ENCODE data around the gene RABIF. TPM values are rescaled to one million over a fixed set of nuclear protein-coding genes. Genes with fewer than 3 reads are reported as not detected.
"Not testable (repeated sequence)": the region's sequence is repeated elsewhere in the genome, so short reads cannot be mapped to it uniquely, and the experiment has no call there.

RABIF gene
- total RNA-seq, 1 donor from 2014 or later = 3.9 TPM

GRCh38 chr1:202908998-202909397 lies 20.0 kb upstream of the RABIF start:
- Histone ChIP-seq H3K4me3 (ENCODE audit: low read depth, low read length) (no peak overlapping the region), H3K27me3 (ENCODE audit: control insufficient read depth, insufficient read depth, low read length) (no peaks in the 10 kb centered on the region), H3K36me3 (ENCODE audit: control insufficient read depth, insufficient read depth, low read length) (peaks cover 15% of the 10 kb centered on the region)
- FAIRE-seq = no peak
- TF ChIP-seq CTCF (IDR thresholded peaks at IDR 0.05; ENCODE audit: insufficient read depth, low read length, severe bottlenecking) = no peak
- DNase-seq (ENCODE audit: low read depth) = no peak

GRCh38 chr1:202905331-202905730 lies 16.4 kb upstream of the RABIF start:
- peaks cover 16% of the 10 kb centered on the region for H3K36me3 ChIP-seq (ENCODE audit: control insufficient read depth, insufficient read depth, low read length)
- FAIRE-seq (no peak), DNase-seq (ENCODE audit: low read depth) (no peak)
- H3K27me3 ChIP-seq (ENCODE audit: control insufficient read depth, insufficient read depth, low read length) = no peaks in the 10 kb centered on the region
- H3K4me3 ChIP-seq (ENCODE audit: low read depth, low read length) = no peak overlapping the region
- TF ChIP-seq CTCF (IDR thresholded peaks at IDR 0.05; ENCODE audit: insufficient read depth, low read length, severe bottlenecking) = no peak

GRCh38 chr1:202903808-202904207 lies 14.9 kb upstream of the RABIF start:
- H3K36me3 ChIP-seq (ENCODE audit: control insufficient read depth, insufficient read depth, low read length) = not testable (repeated sequence)

GRCh38 chr1:202901555-202901954 lies 12.6 kb upstream of the RABIF start:
- H3K36me3 ChIP-seq (ENCODE audit: control insufficient read depth, insufficient read depth, low read length) = peaks cover 4% of the 10 kb centered on the region
- H3K27me3 ChIP-seq (ENCODE audit: control insufficient read depth, insufficient read depth, low read length) = no peaks in the 10 kb centered on the region
- DNase-seq (ENCODE audit: low read depth) (no peak), FAIRE-seq (no peak)
- H3K4me3 ChIP-seq (ENCODE audit: low read depth, low read length) = no peak overlapping the region
- TF ChIP-seq CTCF (IDR thresholded peaks at IDR 0.05; ENCODE audit: insufficient read depth, low read length, severe bottlenecking) = no peak

More at GRCh38 chr1:202903808-202904207, 14.9 kb upstream of the RABIF start:
- H3K4me3 ChIP-seq (ENCODE audit: low read depth, low read length); FAIRE-seq; DNase-seq (ENCODE audit: low read depth); H3K27me3 ChIP-seq (ENCODE audit: control insufficient read depth, insufficient read depth, low read length): not testable (repeated sequence)

GRCh38 chr1:202892501-202892900 lies 3.6 kb upstream of the RABIF start:
- H3K4me3 ChIP-seq (ENCODE audit: low read depth, low read length) = no peak overlapping the region
- H3K27me3 ChIP-seq (ENCODE audit: control insufficient read depth, insufficient read depth, low read length) = no peaks in the 10 kb centered on the region
- no peak for TF ChIP-seq CTCF (IDR thresholded peaks at IDR 0.05; ENCODE audit: insufficient read depth, low read length, severe bottlenecking)
- H3K36me3 ChIP-seq (ENCODE audit: control insufficient read depth, insufficient read depth, low read length) = peaks cover 14% of the 10 kb centered on the region
- DNase-seq (ENCODE audit: low read depth) (peak; percentile 68), FAIRE-seq (no peak)

GRCh38 chr1:202890392-202890791 lies 1.4 kb upstream of the RABIF start:
- peaks cover 10% of the 10 kb centered on the region for H3K36me3 ChIP-seq (ENCODE audit: control insufficient read depth, insufficient read depth, low read length)
- no peaks in the 10 kb centered on the region for H3K27me3 ChIP-seq (ENCODE audit: control insufficient read depth, insufficient read depth, low read length)
- FAIRE-seq (no peak), DNase-seq (ENCODE audit: low read depth) (no peak)
- TF ChIP-seq CTCF (IDR thresholded peaks at IDR 0.05; ENCODE audit: insufficient read depth, low read length, severe bottlenecking) = no peak
- H3K4me3 ChIP-seq (ENCODE audit: low read depth, low read length) = no peak overlapping the region

Measured in bronchial epithelial cell (primary cell).